Pons (tissue), 1 donor: ENCODE data around the gene IGSF10.
A peak's percentile ranks its signal among the peaks of the same experiment; 100 is the strongest.
"Not testable (repeated sequence)": the region's sequence is repeated elsewhere in the genome, so short reads cannot be mapped to it uniquely, and the experiment has no call there.

Experiments
- DNase-seq: peaks from one replicate; pipeline ENCODE4 v3.0.0-alpha.2; 2016; ENCODE audit warnings: low spot score

IGSF10 gene

GRCh38 chr3:151460774-151461450, at the start of gene IGSF10:
Gene IGSF10, minus strand, starts transcription at chr3:151461061. Its CDS starts 2,352 bp downstream, at chr3:151458709.
- DNase-seq = no peak

- not testable (repeated sequence) for DNase-seq
Observed at GRCh38 chr3:151509468-151510135, 48.7 kb upstream of the IGSF10 start.

DNA sequence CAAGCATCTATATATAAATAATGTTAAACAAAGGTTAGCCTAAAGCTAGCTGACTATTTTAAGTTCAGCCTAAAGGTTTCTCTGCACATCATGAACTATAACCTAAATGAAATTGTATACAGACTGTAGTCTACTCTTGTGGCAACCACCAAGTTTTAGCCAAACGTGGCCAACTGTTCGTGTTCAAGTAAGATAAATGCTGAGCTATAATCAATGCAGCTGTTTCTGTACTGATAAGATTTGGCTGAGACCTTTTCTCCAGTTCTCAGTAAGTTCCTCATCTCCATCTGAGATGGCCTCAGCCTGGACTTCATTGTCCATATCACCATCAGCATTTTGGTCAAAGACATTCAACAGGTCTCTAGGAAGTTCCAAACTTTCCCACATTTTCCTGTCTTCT, 43.7 kb upstream of the IGSF10 start:
- no peak for DNase-seq

DNA sequence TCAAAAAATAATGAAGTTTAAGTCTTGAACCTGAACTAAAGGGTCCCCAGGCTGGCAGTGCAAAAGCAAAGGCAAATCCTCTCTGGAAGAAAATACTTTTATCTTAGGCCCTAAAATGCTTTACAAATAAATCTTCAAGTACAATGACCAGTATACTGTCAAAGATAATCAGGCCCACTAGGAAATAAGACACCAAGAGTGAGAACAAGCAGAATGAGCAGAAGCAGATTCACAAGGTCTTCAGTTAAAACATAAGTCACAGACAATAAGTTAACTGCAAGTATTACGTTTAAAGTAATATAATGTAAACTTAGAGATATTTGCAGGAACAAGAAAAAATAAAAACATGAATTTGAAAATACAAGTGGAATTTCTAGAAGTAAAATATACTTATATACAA, 42.2 kb upstream of the IGSF10 start:
- no peak for DNase-seq

GRCh38 chr3:151501923-151502632, 41.2 kb upstream of the IGSF10 start:
- no peak for DNase-seq

DNA sequence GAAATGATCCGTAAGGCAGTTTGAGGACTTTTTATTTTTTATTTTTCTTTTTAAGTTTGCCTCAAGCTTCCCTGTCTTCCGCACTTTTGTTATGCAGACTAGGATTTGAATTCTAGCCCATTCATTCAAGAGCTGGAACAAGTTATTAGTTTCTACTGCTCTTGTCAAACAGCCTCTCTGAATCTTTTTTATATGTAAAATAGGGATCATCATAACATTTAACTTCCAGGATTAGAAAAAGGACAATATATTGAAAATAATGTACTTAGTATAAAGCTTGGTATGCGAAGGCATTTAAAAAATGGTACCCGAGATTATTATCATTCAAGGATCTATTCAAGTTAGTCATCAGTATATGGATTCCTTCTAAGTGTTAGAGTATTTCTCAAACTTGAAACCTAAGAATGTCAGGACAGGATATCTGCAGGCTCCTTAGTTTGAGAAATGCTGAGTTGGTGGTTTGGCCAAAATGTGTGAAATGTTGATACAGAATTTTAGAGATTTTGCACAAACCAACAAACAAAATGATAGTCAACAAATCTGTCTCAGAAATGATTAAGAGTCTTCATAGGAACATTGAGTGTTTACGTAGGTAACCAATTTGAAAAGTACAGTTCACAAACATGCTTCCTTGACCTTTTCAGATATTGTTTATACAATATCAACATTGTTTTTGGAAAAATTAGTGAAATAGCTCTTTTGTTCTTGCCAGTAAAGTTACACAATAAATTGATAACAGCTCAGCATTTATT, 40.5 kb upstream of the IGSF10 start:
- DNase-seq = no peak

DNA sequence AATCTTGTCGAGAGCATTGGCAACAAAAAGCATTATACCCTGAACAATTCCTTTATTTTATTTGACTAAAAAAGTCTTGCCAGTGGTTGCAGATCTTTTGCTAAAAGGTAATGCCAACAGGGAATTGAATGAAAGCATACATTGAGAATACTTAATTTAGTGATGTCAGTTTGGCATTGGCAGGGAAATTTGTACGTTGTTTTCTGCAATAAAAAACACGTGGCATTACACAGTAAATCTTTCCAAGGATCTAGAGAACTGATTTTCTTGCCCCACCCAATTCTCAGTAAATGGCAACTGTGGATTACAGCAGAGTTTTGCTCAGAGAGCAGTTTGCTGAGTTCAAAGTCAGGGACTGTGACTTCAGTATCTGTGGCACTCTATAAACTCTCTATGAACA, 38.3 kb upstream of the IGSF10 start:
- DNase-seq = no peak

DNA sequence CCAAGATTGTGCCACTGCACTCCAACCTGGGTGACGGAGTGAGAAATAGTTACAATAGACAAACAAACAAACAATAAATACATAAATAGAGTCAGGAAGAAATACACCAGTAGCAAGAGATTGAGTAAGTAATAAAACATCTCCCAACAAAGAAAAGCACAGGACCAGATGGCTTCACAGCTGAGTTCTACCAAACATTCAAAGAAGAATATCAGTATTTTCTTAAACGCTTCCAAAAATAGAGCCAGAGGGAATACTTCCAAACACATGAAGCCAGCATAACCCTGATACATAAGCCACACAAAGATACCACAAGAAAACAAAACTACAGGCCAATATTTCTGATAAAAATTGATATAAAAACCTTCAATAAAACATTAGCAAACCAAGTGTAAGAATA, 30.7 kb upstream of the IGSF10 start:
- DNase-seq = no peak

DNA sequence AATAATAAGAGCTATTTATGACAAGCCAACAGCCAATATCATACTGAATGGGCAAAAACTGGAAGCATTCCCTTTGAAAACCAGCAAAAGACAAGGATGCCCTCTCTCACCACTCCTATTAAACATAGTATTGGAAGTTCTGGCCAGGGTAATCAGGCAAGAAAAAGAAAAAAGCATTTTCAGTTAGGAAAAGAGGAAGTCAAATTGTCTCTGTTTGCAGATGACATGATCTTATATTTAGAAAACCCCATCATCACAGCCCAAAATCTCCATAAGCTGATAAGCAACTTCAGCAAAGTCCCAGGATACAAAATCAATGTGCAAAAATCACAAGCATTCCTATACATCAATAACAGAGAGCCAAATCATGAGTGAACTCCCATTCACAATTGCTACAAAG, 27.0 kb upstream of the IGSF10 start:
- DNase-seq = not testable (repeated sequence)

DNA sequence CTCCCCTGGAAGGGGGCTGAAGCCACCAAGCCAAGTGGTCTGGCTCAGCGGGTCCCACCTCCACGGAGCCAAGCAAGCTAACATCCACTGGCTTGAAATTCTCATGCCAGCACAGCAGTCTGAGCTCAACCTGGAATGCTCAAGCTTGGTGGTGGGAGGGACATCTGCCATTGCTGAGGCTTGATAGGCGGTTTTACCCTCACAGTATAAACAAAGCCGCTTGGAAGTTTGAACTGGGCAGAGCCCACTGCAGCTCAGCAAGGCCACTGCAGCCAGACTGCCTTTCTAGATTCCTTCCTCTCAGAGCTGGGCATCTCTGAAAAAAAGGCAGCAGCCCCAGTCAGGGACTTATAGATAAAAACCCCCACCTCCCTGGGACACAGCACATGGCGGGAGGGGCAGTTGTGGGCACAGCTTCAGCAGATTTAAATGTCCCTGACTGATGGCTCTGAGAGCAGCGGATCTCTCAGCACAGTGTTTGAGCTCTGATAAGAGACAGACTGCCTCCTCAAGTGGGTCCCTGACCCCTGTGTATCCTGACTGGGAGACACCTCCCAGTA, 23.2 kb upstream of the IGSF10 start:
- no peak for DNase-seq

DNA sequence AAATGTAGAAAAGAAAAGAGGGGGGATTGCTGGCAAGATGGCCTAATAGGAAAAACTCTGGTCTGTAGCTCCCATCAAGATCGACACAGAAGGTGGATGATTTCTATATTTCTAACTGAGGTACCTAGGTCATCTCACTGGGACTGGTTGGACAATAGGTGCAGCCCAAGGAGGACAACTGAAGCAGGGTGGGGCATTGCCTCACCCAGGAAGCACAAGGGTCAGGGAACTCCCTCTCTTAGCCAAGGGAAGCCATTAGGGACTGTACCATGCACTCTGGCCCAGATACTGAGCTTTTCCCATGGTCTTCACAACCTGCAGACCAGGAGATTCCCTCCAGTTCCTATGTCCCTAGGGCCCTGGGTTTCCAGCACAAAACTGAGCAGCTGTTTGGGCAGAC, 22.6 kb upstream of the IGSF10 start:
- DNase-seq = no peak

DNA sequence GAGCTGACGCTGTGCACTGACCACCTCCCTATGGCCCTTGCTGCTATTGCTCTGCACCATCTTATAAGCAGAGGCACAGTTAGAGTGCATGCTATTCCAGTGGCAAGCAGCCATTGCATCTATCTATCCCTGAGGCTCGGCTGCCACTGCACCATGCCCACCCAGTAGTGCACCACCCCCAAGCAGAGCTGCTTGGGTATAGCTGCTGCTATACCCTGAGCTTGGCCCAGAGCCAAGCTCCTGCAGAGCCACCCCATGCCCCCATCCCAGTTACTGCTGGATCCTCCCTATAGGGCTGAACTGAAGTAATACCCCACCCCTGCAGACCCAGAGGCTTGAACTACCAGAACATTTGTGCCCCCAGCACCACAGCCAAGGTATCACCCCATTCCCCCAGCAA, 19.6 kb upstream of the IGSF10 start:
- no peak for DNase-seq

DNA sequence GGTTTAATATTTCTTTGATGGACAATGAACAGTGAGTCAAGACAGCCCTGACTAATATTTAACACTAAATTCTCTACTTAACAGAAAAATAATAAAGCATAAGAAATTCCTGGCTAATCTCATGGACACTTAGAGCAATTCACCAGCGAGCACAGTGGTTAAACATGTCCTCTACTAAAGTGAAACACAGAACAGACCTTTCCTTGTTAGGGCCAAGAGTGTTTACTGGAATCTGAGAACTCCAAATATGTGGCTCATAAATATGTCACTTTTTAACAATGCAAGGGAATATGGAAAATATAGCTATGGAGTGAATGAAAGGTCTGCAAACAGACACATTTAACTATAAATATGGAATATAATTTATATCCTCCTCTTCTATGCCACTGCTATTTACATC, 18.6 kb upstream of the IGSF10 start:
- no peak for DNase-seq

GRCh38 chr3:151478335-151478697, 17.5 kb upstream of the IGSF10 start:
- no peak for DNase-seq

- DNase-seq = no peak
Observed at GRCh38 chr3:151477591-151478334, 16.9 kb upstream of the IGSF10 start.

- DNase-seq = no peak
Observed at GRCh38 chr3:151476344-151477018, 15.6 kb upstream of the IGSF10 start.

DNA sequence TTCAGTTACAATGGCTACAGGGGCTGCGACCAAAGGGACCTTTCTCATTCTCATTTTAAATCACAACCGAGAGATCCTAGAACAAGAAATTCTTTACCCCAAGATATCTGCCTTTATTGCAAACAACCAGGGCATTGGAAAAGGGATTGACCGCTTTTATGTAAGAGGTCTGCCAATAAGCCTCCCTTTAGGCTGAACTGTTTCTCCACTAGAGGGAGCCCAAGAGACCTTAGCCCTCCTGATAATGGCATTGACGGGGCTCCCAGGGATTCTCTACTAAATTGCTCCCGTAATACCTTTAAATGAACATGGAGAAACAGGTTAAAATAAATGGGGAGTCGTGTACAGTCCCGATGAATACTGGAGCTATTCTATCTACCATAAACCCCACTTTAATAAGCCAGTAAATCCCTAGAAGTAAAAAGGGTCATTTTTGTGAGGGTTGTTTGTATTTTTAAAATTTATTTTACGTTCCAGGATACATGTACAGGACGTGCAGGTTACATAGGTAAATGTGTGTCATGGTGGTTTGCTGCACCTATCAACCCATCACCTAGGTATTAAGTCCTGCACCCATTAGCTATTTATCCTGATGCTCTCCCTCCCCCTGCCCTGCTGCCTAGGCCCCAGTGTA, 7.5 kb upstream of the IGSF10 start:
- DNase-seq = peak; percentile 49

DNA sequence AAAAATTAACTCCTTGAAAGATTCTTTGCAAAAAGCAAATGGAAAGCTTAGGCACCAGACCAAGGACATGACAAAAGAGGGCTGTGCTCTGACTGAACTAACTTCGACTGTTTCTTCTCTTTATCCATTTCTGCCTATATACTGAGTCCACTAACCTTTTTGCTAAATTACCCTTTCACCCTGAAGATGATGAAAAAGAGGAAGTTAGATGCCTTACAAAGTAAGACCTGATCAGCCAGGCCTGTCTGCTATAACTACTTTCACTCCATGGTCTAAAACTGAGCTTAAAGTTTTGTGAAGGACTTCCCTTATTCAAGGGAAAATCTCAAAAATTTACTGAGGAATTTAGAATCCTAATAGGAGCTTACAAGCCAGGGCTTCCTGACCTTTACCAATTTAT, 6.2 kb upstream of the IGSF10 start:
- no peak for DNase-seq

DNA sequence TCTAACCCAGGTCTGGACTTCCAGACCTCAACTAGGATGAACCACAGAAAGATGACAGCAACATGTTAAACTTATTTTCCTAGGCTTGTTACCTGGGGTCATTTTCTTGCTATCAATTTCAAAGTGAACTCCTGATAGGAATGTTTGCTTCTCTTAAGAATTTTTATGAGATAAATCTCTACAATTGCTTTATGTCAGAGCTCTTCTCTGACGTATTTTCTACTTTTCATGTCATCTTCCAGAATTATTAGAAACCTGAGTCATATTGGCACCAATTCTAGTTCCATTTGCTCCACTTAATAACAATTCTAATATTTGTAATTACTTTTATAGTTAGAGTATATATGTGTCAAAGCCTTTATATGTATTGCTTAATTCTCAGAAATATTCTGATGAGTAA, 2.1 kb upstream of the IGSF10 start:
- no peak for DNase-seq

- DNase-seq = no peak
Observed at GRCh38 chr3:151462278-151462780, 1.5 kb upstream of the IGSF10 start.
